ENCODE data around the gene LTBR.
A peak's percentile ranks its signal among the peaks of the same experiment; 100 is the strongest.
"Not testable (repeated sequence)": the region's sequence is repeated elsewhere in the genome, so short reads cannot be mapped to it uniquely, and the experiment has no call there.

Gene LTBR

GRCh38 chr12:6341417-6342139 is 42.4 kb upstream of the LTBR start, which contains the start of gene TNFRSF1A:
Gene TNFRSF1A (minus strand): TSS chr12:6342076. CDS start chr12:6341814, 262 bp downstream.
- DNase-seq (ENCODE audit: low read depth): peak; percentile 66

GRCh38 chr12:6342140-6342889 is 41.6 kb upstream of the LTBR start:
- no peak for TF ChIP-seq CTCF (IDR thresholded peaks at IDR 0.05; ENCODE audit: insufficient read depth, low read depth, low read length, missing control alignments)

More at GRCh38 chr12:6341417-6342139, 42.4 kb upstream of the LTBR start, which contains the start of gene TNFRSF1A:
- H3K4me3 ChIP-seq (ENCODE audit: low read depth, low read length): peak within 1 kb of the TSS; percentile 75
- TF ChIP-seq CTCF (IDR thresholded peaks at IDR 0.05; ENCODE audit: insufficient read depth, low read depth, low read length, missing control alignments): no peak

GRCh38 chr12:6343518-6343917 is 40.4 kb upstream of the LTBR start:
- TF ChIP-seq CTCF (IDR thresholded peaks at IDR 0.05; ENCODE audit: insufficient read depth, low read depth, low read length, missing control alignments): no peak
- no peak overlapping the region for H3K4me3 ChIP-seq (ENCODE audit: low read depth, low read length)

More at GRCh38 chr12:6342140-6342889, 41.6 kb upstream of the LTBR start:
- H3K4me3 ChIP-seq (ENCODE audit: low read depth, low read length): peak overlapping the region; percentile 75
- no peak for DNase-seq (ENCODE audit: low read depth)

GRCh38 chr12:6344101-6344660 is 39.8 kb upstream of the LTBR start:
- DNase-seq (ENCODE audit: low read depth); H3K4me3 ChIP-seq (ENCODE audit: low read depth, low read length): not testable (repeated sequence)

More at GRCh38 chr12:6343518-6343917, 40.4 kb upstream of the LTBR start:
- no peak for DNase-seq (ENCODE audit: low read depth)

GRCh38 chr12:6345319-6346091 is 38.5 kb upstream of the LTBR start:
- no peak for TF ChIP-seq CTCF (IDR thresholded peaks at IDR 0.05; ENCODE audit: insufficient read depth, low read depth, low read length, missing control alignments)
- DNase-seq (ENCODE audit: low read depth): no peak
- no peak overlapping the region for H3K4me3 ChIP-seq (ENCODE audit: low read depth, low read length)

GRCh38 chr12:6346235-6346832 is 37.6 kb upstream of the LTBR start:
- TF ChIP-seq CTCF (IDR thresholded peaks at IDR 0.05; ENCODE audit: insufficient read depth, low read depth, low read length, missing control alignments): no peak
- no peak for DNase-seq (ENCODE audit: low read depth)
- no peak overlapping the region for H3K4me3 ChIP-seq (ENCODE audit: low read depth, low read length)
